Stimulated activated effector memory CD8-positive, alpha-beta T cell treated with anti-CD3 and anti-CD28 coated beads, Interleukin-12 subunit alpha, Interleukin-12 subunit beta, amount 100 ng/mL, for 72 hours (primary cell): ENCODE measurements around the gene RUNX1.

Source experiments
- ATAC-seq: fragments of 150-1000 bp; cut with Tn5 transposase; 2 replicates; pipeline ENCODE4 v1.10.0; 2021
- DNase-seq, 2 donors: peaks; one replicate each; pipeline ENCODE4 v3.0.0; 2021 to 2022; ENCODE audit warnings: low spot score in 2 of 2
- H3K27ac Mint-ChIP-seq: one replicate; pipeline ENCODE4 v1.8.0; 2022; ENCODE audit warnings: mild to moderate bottlenecking, mixed read lengths
- H3K36me3 Mint-ChIP-seq: one replicate; pipeline ENCODE4 v1.8.0; 2022; ENCODE audit warnings: mild to moderate bottlenecking, mixed read lengths
- H3K4me1 Mint-ChIP-seq: one replicate; pipeline ENCODE4 v1.8.0; 2022; ENCODE audit warnings: mixed read lengths
- H3K4me3 Mint-ChIP-seq: one replicate; pipeline ENCODE4 v1.8.0; 2022; ENCODE audit warnings: mild to moderate bottlenecking, mixed read lengths
- H3K9me3 Mint-ChIP-seq: one replicate; pipeline ENCODE4 v1.8.0; 2022; ENCODE audit warnings: mixed read lengths

RUNX1 gene

GRCh38 chr21:35035116-35035515, 14.0 kb downstream of the RUNX1 start:
- peaks cover 17% of the 10 kb centered on the region for H3K36me3 Mint-ChIP-seq
- peak overlapping the region; percentile 84 for H3K4me3 Mint-ChIP-seq

GRCh38 chr21:35034203-35034926, 14.7 kb downstream of the RUNX1 start:
- Mint-ChIP-seq H3K27ac (peak overlapping the region; percentile 95), H3K9me3 (peaks cover 3% of the 10 kb centered on the region), H3K4me3 (peak overlapping the region; percentile 84), H3K36me3 (peaks cover 20% of the 10 kb centered on the region), H3K4me1 (peaks cover 97% of the 10 kb centered on the region)
- ATAC-seq (peak; percentile 67), DNase-seq (no peak)

More at GRCh38 chr21:35035116-35035515, 14.0 kb downstream of the RUNX1 start:
- peaks cover 97% of the 10 kb centered on the region for H3K4me1 Mint-ChIP-seq
- no peak for DNase-seq
- ATAC-seq: peak; percentile 52
- peak overlapping the region; percentile 95 for H3K27ac Mint-ChIP-seq
- peaks cover 3% of the 10 kb centered on the region for H3K9me3 Mint-ChIP-seq

GRCh38 chr21:35032474-35033263, 16.4 kb downstream of the RUNX1 start:
- Mint-ChIP-seq H3K9me3 (peaks cover 3% of the 10 kb centered on the region), H3K36me3 (peaks cover 20% of the 10 kb centered on the region), H3K4me1 (peaks cover 97% of the 10 kb centered on the region), H3K27ac (peak overlapping the region; percentile 98), H3K4me3 (no peak overlapping the region)
- ATAC-seq: no peak
- DNase-seq: no peak

GRCh38 chr21:35028451-35028978, 20.6 kb downstream of the RUNX1 start:
- peaks cover 97% of the 10 kb centered on the region for H3K4me1 Mint-ChIP-seq
- peak overlapping the region; percentile 86 for H3K4me3 Mint-ChIP-seq
- no peak for ATAC-seq
- peaks cover 29% of the 10 kb centered on the region for H3K36me3 Mint-ChIP-seq
- no peak for DNase-seq
- H3K27ac Mint-ChIP-seq: peak overlapping the region; percentile 98
- peaks cover 4% of the 10 kb centered on the region for H3K9me3 Mint-ChIP-seq

GRCh38 chr21:35027563-35028450, 21.3 kb downstream of the RUNX1 start:
- peaks cover 97% of the 10 kb centered on the region for H3K4me1 Mint-ChIP-seq
- peaks cover 2% of the 10 kb centered on the region for H3K9me3 Mint-ChIP-seq
- no peak for ATAC-seq
- H3K27ac Mint-ChIP-seq: peak overlapping the region; percentile 98
- DNase-seq: no peak
- H3K36me3 Mint-ChIP-seq: peaks cover 32% of the 10 kb centered on the region
- peak overlapping the region; percentile 86 for H3K4me3 Mint-ChIP-seq

GRCh38 chr21:35026617-35027562, 22.2 kb downstream of the RUNX1 start:
- Mint-ChIP-seq H3K4me1 (peaks cover 93% of the 10 kb centered on the region), H3K9me3 (peaks cover 2% of the 10 kb centered on the region), H3K27ac (peak overlapping the region; percentile 98), H3K36me3 (peaks cover 32% of the 10 kb centered on the region), H3K4me3 (peak overlapping the region; percentile 86)
- ATAC-seq (peak; percentile 83), DNase-seq (peak in 1 of 2 donors; percentile 87)

- H3K4me3 Mint-ChIP-seq: peak overlapping the region; percentile 86
- peaks cover 2% of the 10 kb centered on the region for H3K9me3 Mint-ChIP-seq
- no peak for DNase-seq
- H3K27ac Mint-ChIP-seq: peak overlapping the region; percentile 98
- H3K4me1 Mint-ChIP-seq: peaks cover 95% of the 10 kb centered on the region
- ATAC-seq: no peak
- peaks cover 32% of the 10 kb centered on the region for H3K36me3 Mint-ChIP-seq
Observed at GRCh38 chr21:35026153-35026500, 23.0 kb downstream of the RUNX1 start.

GRCh38 chr21:35025206-35026152, 23.6 kb downstream of the RUNX1 start:
- H3K36me3 Mint-ChIP-seq: peaks cover 32% of the 10 kb centered on the region
- ATAC-seq: peak; percentile 11
- no peak for DNase-seq
- peak overlapping the region; percentile 86 for H3K4me3 Mint-ChIP-seq
- peak overlapping the region; percentile 98 for H3K27ac Mint-ChIP-seq
- H3K4me1 Mint-ChIP-seq: peaks cover 95% of the 10 kb centered on the region
- H3K9me3 Mint-ChIP-seq: peaks cover 2% of the 10 kb centered on the region

GRCh38 chr21:35024513-35024912, 24.6 kb downstream of the RUNX1 start:
- Mint-ChIP-seq H3K36me3 (peaks cover 27% of the 10 kb centered on the region), H3K4me1 (peaks cover 94% of the 10 kb centered on the region), H3K9me3 (peaks cover 2% of the 10 kb centered on the region), H3K27ac (peak overlapping the region; percentile 98), H3K4me3 (peak overlapping the region; percentile 86)
- no peak for DNase-seq
- ATAC-seq: peak; percentile 70

GRCh38 chr21:35024071-35024420, 25.1 kb downstream of the RUNX1 start:
- H3K27ac Mint-ChIP-seq: peak overlapping the region; percentile 98
- peaks cover 27% of the 10 kb centered on the region for H3K36me3 Mint-ChIP-seq
- H3K4me3 Mint-ChIP-seq: peak overlapping the region; percentile 86
- H3K9me3 Mint-ChIP-seq: peaks cover 2% of the 10 kb centered on the region
- H3K4me1 Mint-ChIP-seq: peaks cover 94% of the 10 kb centered on the region
- no peak for ATAC-seq
- no peak for DNase-seq

- no peak for ATAC-seq
Observed at GRCh38 chr21:35023396-35024070, 25.6 kb downstream of the RUNX1 start.

GRCh38 chr21:35021546-35021945, 27.6 kb downstream of the RUNX1 start:
- peaks cover 2% of the 10 kb centered on the region for H3K9me3 Mint-ChIP-seq
- peaks cover 23% of the 10 kb centered on the region for H3K36me3 Mint-ChIP-seq
- peaks cover 85% of the 10 kb centered on the region for H3K4me1 Mint-ChIP-seq
- DNase-seq (no peak), ATAC-seq (no peak)
- H3K4me3 Mint-ChIP-seq: peak overlapping the region; percentile 17
- H3K27ac Mint-ChIP-seq: peak overlapping the region; percentile 41

More at GRCh38 chr21:35023396-35024070, 25.6 kb downstream of the RUNX1 start:
- peak overlapping the region; percentile 39 for H3K4me3 Mint-ChIP-seq
- peaks cover 92% of the 10 kb centered on the region for H3K4me1 Mint-ChIP-seq
- H3K9me3 Mint-ChIP-seq: peaks cover 2% of the 10 kb centered on the region
- H3K36me3 Mint-ChIP-seq: peaks cover 27% of the 10 kb centered on the region
- peak overlapping the region; percentile 98 for H3K27ac Mint-ChIP-seq
- DNase-seq: no peak

- peaks cover 2% of the 10 kb centered on the region for H3K9me3 Mint-ChIP-seq
- peaks cover 85% of the 10 kb centered on the region for H3K4me1 Mint-ChIP-seq
- DNase-seq: no peak
- ATAC-seq: no peak
- peak overlapping the region; percentile 41 for H3K27ac Mint-ChIP-seq
- peaks cover 18% of the 10 kb centered on the region for H3K36me3 Mint-ChIP-seq
- peak overlapping the region; percentile 17 for H3K4me3 Mint-ChIP-seq
Observed at GRCh38 chr21:35020902-35021301, 28.2 kb downstream of the RUNX1 start.
